ENCODE results near the gene MTG2.

Gene MTG2

GRCh38 chr20:62143081-62143956, 39.5 kb upstream of the MTG2 start, which contains the start of the genes PSMA7 and SS18L1:
TSS of gene PSMA7 (minus strand) at chr20:62143394. CDS start at chr20:62143303, 91 bp downstream.
TSS of gene SS18L1 (plus strand) at chr20:62143769. CDS start at chr20:62143821, 52 bp downstream.
- H3K14ac ChIP-seq (ENCODE audit: low read length): peak within 1 kb of the TSS; percentile 99
- H3K79me2 ChIP-seq (ENCODE audit: control insufficient read depth, insufficient read depth, low read length, poor library complexity): peaks cover 53% of the 10 kb centered on the region
- H3K9me3 ChIP-seq (ENCODE audit: insufficient read depth, low read depth, low read length): peaks cover 3% of the 10 kb centered on the region
- peak; percentile 73 to 85 for DNase-seq
- H2BK5ac ChIP-seq (ENCODE audit: low read depth, low read length, poor library complexity): peak within 1 kb of the TSS; percentile 99
- H3K4me2 ChIP-seq (ENCODE audit: low read length): peak within 1 kb of the TSS; percentile 79
- peak within 1 kb of the TSS; percentile 99 for H2BK120ac ChIP-seq (ENCODE audit: insufficient read depth, low read length, poor library complexity)
- H3K27me3 ChIP-seq (ENCODE audit: insufficient read depth, low read length): no peaks in the 10 kb centered on the region
- peak within 1 kb of the TSS; percentile 77 for H2AFZ ChIP-seq (ENCODE audit: insufficient read depth, low read length, poor library complexity)
- peak within 1 kb of the TSS; percentile 96 for H2AK5ac ChIP-seq (ENCODE audit: low read length)
- H3K4me3 ChIP-seq (ENCODE audit: low read depth, low read length): peak within 1 kb of the TSS; percentile 99
- H3K23ac ChIP-seq (ENCODE audit: low read length): no peak within 1 kb of the TSS
- H3K4me1 ChIP-seq (ENCODE audit: control insufficient read depth in 1 of 2, insufficient read depth in 2 of 2, low read length in 2 of 2): peaks cover 6 to 14% of the 10 kb centered on the region in 2 experiments
- peak within 1 kb of the TSS; percentile 96 for H4K8ac ChIP-seq (ENCODE audit: low read depth, low read length)
- peak within 1 kb of the TSS; percentile 99 for H3K18ac ChIP-seq (ENCODE audit: low read length)
- H4K91ac ChIP-seq (ENCODE audit: low read depth, low read length): peak within 1 kb of the TSS; percentile 99
- H2BK12ac ChIP-seq (ENCODE audit: low read length): peak within 1 kb of the TSS; percentile 92
- peak within 1 kb of the TSS; percentile 96 for H3K27ac ChIP-seq (ENCODE audit: low read depth, low read length)
- peak within 1 kb of the TSS; percentile 98 for H3K9ac ChIP-seq (ENCODE audit: low read length)
- peaks cover 25 to 40% of the 10 kb centered on the region in 2 experiments for H3K36me3 ChIP-seq (ENCODE audit: control insufficient read depth in 1 of 2, insufficient read depth in 2 of 2, low read length in 2 of 2)
- peak within 1 kb of the TSS; percentile 99 for H3K4ac ChIP-seq (ENCODE audit: low read depth, low read length)
- H4K12ac ChIP-seq (ENCODE audit: low read depth, low read length): peak within 1 kb of the TSS; percentile 96
- H3K79me1 ChIP-seq (ENCODE audit: low read length): peaks cover 7% of the 10 kb centered on the region
- no CpG with 5 or more reads among the region's 148 CpGs for WGBS (ENCODE audit: extremely low coverage, insufficient coverage, insufficient read length)

- peaks cover 9 to 22% of the 10 kb centered on the region in 2 experiments for H3K4me1 ChIP-seq (ENCODE audit: control insufficient read depth in 1 of 2, insufficient read depth in 2 of 2, low read length in 2 of 2)
- H3K36me3 ChIP-seq (ENCODE audit: control insufficient read depth in 1 of 2, insufficient read depth in 2 of 2, low read length in 2 of 2): peaks cover 18 to 32% of the 10 kb centered on the region in 2 experiments
- H3K23ac ChIP-seq (ENCODE audit: low read length): no peak overlapping the region
- H3K4ac ChIP-seq (ENCODE audit: low read depth, low read length): peak overlapping the region; percentile 93
- peak overlapping the region; percentile 27 for H2BK120ac ChIP-seq (ENCODE audit: insufficient read depth, low read length, poor library complexity)
- peak overlapping the region; percentile 77 for H2AFZ ChIP-seq (ENCODE audit: insufficient read depth, low read length, poor library complexity)
- peak overlapping the region; percentile 92 for H3K18ac ChIP-seq (ENCODE audit: low read length)
- DNase-seq: peak; percentile 40 to 69
- H4K8ac ChIP-seq (ENCODE audit: low read depth, low read length): peak overlapping the region; percentile 72
- no peaks in the 10 kb centered on the region for H3K27me3 ChIP-seq (ENCODE audit: insufficient read depth, low read length)
- peaks cover 7% of the 10 kb centered on the region for H3K79me1 ChIP-seq (ENCODE audit: low read length)
- H3K79me2 ChIP-seq (ENCODE audit: control insufficient read depth, insufficient read depth, low read length, poor library complexity): peaks cover 53% of the 10 kb centered on the region
- peak overlapping the region; percentile 35 for H2BK5ac ChIP-seq (ENCODE audit: low read depth, low read length, poor library complexity)
- H3K4me3 ChIP-seq (ENCODE audit: low read depth, low read length): peak overlapping the region; percentile 93
- H3K9ac ChIP-seq (ENCODE audit: low read length): peak overlapping the region; percentile 81
- H3K9me3 ChIP-seq (ENCODE audit: insufficient read depth, low read depth, low read length): peaks cover 4% of the 10 kb centered on the region
- H4K91ac ChIP-seq (ENCODE audit: low read depth, low read length): peak overlapping the region; percentile 52
- H3K27ac ChIP-seq (ENCODE audit: low read depth, low read length): peak overlapping the region; percentile 86
- WGBS (ENCODE audit: extremely low coverage, insufficient coverage, insufficient read length): no CpG with 5 or more reads among the region's 104 CpGs
- H4K12ac ChIP-seq (ENCODE audit: low read depth, low read length): peak overlapping the region; percentile 27
- H2BK12ac ChIP-seq (ENCODE audit: low read length): no peak overlapping the region
- H3K4me2 ChIP-seq (ENCODE audit: low read length): peak overlapping the region; percentile 75
- peak overlapping the region; percentile 79 for H3K14ac ChIP-seq (ENCODE audit: low read length)
- no peak overlapping the region for H2AK5ac ChIP-seq (ENCODE audit: low read length)
These were observed 38.6 kb upstream of the MTG2 start for GRCh38 chr20:62143957-62144825.

GRCh38 chr20:62145688-62146018, 37.2 kb upstream of the MTG2 start:
- Histone ChIP-seq H3K27me3 (ENCODE audit: insufficient read depth, low read length) (no peaks in the 10 kb centered on the region), H4K91ac (ENCODE audit: low read depth, low read length) (no peak overlapping the region), H3K14ac (ENCODE audit: low read length) (no peak overlapping the region), H3K4ac (ENCODE audit: low read depth, low read length) (peak overlapping the region; percentile 61), H4K12ac (ENCODE audit: low read depth, low read length) (no peak overlapping the region), H3K4me2 (ENCODE audit: low read length) (no peak overlapping the region), H2AFZ (ENCODE audit: insufficient read depth, low read length, poor library complexity) (no peak overlapping the region), H3K23ac (ENCODE audit: low read length) (no peak overlapping the region), H3K18ac (ENCODE audit: low read length) (no peak overlapping the region), H3K79me1 (ENCODE audit: low read length) (peaks cover 7% of the 10 kb centered on the region), H2BK12ac (ENCODE audit: low read length) (no peak overlapping the region), H3K9ac (ENCODE audit: low read length) (no peak overlapping the region), H3K27ac (ENCODE audit: low read depth, low read length) (no peak overlapping the region), H2AK5ac (ENCODE audit: low read length) (no peak overlapping the region), H3K36me3 (ENCODE audit: control insufficient read depth in 1 of 2, insufficient read depth in 2 of 2, low read length in 2 of 2) (peaks cover 10 to 21% of the 10 kb centered on the region in 2 experiments), H2BK120ac (ENCODE audit: insufficient read depth, low read length, poor library complexity) (no peak overlapping the region), H2BK5ac (ENCODE audit: low read depth, low read length, poor library complexity) (no peak overlapping the region), H3K9me3 (ENCODE audit: insufficient read depth, low read depth, low read length) (peaks cover 4% of the 10 kb centered on the region), H3K79me2 (ENCODE audit: control insufficient read depth, insufficient read depth, low read length, poor library complexity) (peaks cover 53% of the 10 kb centered on the region), H4K8ac (ENCODE audit: low read depth, low read length) (no peak overlapping the region), H3K4me3 (ENCODE audit: low read depth, low read length) (no peak overlapping the region), H3K4me1 (ENCODE audit: control insufficient read depth in 1 of 2, insufficient read depth in 2 of 2, low read length in 2 of 2) (peaks cover 16 to 32% of the 10 kb centered on the region in 2 experiments)
- DNase-seq: no peak
- WGBS (ENCODE audit: extremely low coverage, insufficient coverage, insufficient read length): no CpG with 5 or more reads among the region's 7 CpGs

GRCh38 chr20:62146019-62146755, 36.6 kb upstream of the MTG2 start:
- H4K8ac ChIP-seq (ENCODE audit: low read depth, low read length): no peak overlapping the region
- no peak overlapping the region for H3K18ac ChIP-seq (ENCODE audit: low read length)
- no peak overlapping the region for H3K23ac ChIP-seq (ENCODE audit: low read length)
- H2BK5ac ChIP-seq (ENCODE audit: low read depth, low read length, poor library complexity): no peak overlapping the region
- no peak overlapping the region for H4K12ac ChIP-seq (ENCODE audit: low read depth, low read length)
- H3K4me1 ChIP-seq (ENCODE audit: control insufficient read depth in 1 of 2, insufficient read depth in 2 of 2, low read length in 2 of 2): peaks cover 14 to 29% of the 10 kb centered on the region in 2 experiments
- peaks cover 4% of the 10 kb centered on the region for H3K9me3 ChIP-seq (ENCODE audit: insufficient read depth, low read depth, low read length)
- H3K4ac ChIP-seq (ENCODE audit: low read depth, low read length): peak overlapping the region; percentile 61
- no peaks in the 10 kb centered on the region for H3K27me3 ChIP-seq (ENCODE audit: insufficient read depth, low read length)
- no peak overlapping the region for H2BK120ac ChIP-seq (ENCODE audit: insufficient read depth, low read length, poor library complexity)
- peaks cover 7 to 16% of the 10 kb centered on the region in 2 experiments for H3K36me3 ChIP-seq (ENCODE audit: control insufficient read depth in 1 of 2, insufficient read depth in 2 of 2, low read length in 2 of 2)
- no peak for DNase-seq
- no peak overlapping the region for H3K4me2 ChIP-seq (ENCODE audit: low read length)
- H3K14ac ChIP-seq (ENCODE audit: low read length): no peak overlapping the region
- H2AK5ac ChIP-seq (ENCODE audit: low read length): no peak overlapping the region
- H3K79me1 ChIP-seq (ENCODE audit: low read length): peaks cover 7% of the 10 kb centered on the region
- no peak overlapping the region for H2AFZ ChIP-seq (ENCODE audit: insufficient read depth, low read length, poor library complexity)
- H3K9ac ChIP-seq (ENCODE audit: low read length): no peak overlapping the region
- peaks cover 48% of the 10 kb centered on the region for H3K79me2 ChIP-seq (ENCODE audit: control insufficient read depth, insufficient read depth, low read length, poor library complexity)
- WGBS (ENCODE audit: extremely low coverage, insufficient coverage, insufficient read length): no CpG with 5 or more reads among the region's 22 CpGs
- H4K91ac ChIP-seq (ENCODE audit: low read depth, low read length): no peak overlapping the region
- no peak overlapping the region for H2BK12ac ChIP-seq (ENCODE audit: low read length)
- no peak overlapping the region for H3K27ac ChIP-seq (ENCODE audit: low read depth, low read length)
- H3K4me3 ChIP-seq (ENCODE audit: low read depth, low read length): no peak overlapping the region

Measured in trophoblast cell (in vitro differentiated cells and primary cell).